Measurements from ENCODE around the gene RASIP1.

DNA sequence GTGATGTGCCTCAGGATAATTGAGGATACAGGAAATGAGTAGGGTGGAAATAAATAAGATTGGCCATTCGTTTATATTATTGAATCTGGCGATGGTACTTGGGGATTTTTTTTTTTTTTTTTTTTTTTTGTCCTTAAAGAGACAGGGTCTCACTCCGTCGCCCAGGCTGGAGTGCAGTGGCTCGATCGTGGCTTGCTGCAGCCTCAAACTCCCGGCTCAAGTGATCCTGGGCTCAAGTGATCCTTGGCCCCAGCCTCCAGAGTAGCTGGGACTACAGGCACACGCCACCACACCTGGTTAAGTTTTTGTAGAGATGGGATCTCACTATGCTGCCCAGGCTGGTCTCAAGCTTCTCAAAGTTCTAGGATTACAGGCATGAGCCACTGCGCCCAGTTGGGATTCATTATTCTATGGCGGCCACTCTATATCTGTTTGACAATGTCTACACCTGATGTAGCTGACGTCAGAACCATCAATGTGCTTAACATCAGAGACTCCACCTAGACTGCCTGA is 18.2 kb downstream of the RASIP1 start:
- TF ChIP-seq, protein P1, sequence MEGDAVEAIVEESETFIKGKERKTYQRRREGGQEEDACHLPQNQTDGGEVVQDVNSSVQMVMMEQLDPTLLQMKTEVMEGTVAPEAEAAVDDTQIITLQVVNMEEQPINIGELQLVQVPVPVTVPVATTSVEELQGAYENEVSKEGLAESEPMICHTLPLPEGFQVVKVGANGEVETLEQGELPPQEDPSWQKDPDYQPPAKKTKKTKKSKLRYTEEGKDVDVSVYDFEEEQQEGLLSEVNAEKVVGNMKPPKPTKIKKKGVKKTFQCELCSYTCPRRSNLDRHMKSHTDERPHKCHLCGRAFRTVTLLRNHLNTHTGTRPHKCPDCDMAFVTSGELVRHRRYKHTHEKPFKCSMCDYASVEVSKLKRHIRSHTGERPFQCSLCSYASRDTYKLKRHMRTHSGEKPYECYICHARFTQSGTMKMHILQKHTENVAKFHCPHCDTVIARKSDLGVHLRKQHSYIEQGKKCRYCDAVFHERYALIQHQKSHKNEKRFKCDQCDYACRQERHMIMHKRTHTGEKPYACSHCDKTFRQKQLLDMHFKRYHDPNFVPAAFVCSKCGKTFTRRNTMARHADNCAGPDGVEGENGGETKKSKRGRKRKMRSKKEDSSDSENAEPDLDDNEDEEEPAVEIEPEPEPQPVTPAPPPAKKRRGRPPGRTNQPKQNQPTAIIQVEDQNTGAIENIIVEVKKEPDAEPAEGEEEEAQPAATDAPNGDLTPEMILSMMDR (IDR thresholded peaks at IDR 0.05) = no peak
- no peak for TF ChIP-seq POLR2A (IDR thresholded peaks at IDR 0.05)

All from lower leg skin (tissue), 3 donors.